Lower lobe of right lung (tissue), 2 donors: ENCODE measurements around the gene ZFYVE28. TPM values are rescaled to one million over a fixed set of nuclear protein-coding genes. Genes with fewer than 3 reads are reported as not detected.
"Not testable (repeated sequence)": the region's sequence is repeated elsewhere in the genome, so short reads cannot be mapped to it uniquely, and the experiment has no call there.

Experiments used
- ATAC-seq, 2 donors: fragments of 200-7000 bp; cut with Tn5 transposase; one replicate each; pipeline ENCODE4 v1.9.1; 2020 to 2022; ENCODE audit warnings: mild to moderate bottlenecking in 2 of 2, moderate library complexity in 2 of 2
- DNase-seq: peaks from one replicate; pipeline ENCODE4 v3.0.0-alpha.2; 2020
- H3K27ac ChIP-seq: fragments of 200-600 bp; one replicate; pipeline ENCODE4 v1.8.0; 2022
- H3K27me3 ChIP-seq: fragments of 200-600 bp; one replicate; pipeline ENCODE4 v1.8.0; 2022; ENCODE audit warnings: low read depth
- H3K36me3 ChIP-seq: fragments of 200-600 bp; one replicate; pipeline ENCODE4 v1.8.0; 2022; ENCODE audit warnings: mild to moderate bottlenecking
- H3K4me1 ChIP-seq: fragments of 200-600 bp; one replicate; pipeline ENCODE4 v1.8.0; 2022
- H3K4me3 ChIP-seq: fragments of 200-600 bp; one replicate; pipeline ENCODE4 v1.8.0; 2022; ENCODE audit warnings: mild to moderate bottlenecking
- H3K9me3 ChIP-seq: fragments of 200-600 bp; one replicate; pipeline ENCODE4 v1.8.0; 2022
- intact Hi-C: fragments of 100-400 bp; cut with DNase I; formaldehyde crosslinking; loops from one replicate; pipeline ENCODE4 v1.11.0; 2022
- total RNA-seq: library from RNA; stranded (reverse); fragmentation: NEBNext Ultra II Directional; extraction: Animal tissue kit (Norgen Biotek cat#: 25700); gene quantifications from one replicate; pipeline ENCODE4 v1.2.1, GENCODE V29; 2021
- TF ChIP-seq, protein P1 (sequence below): fragments of 200-600 bp; IDR thresholded peaks from one replicate; pipeline ENCODE4 v1.8.0; 2022; ENCODE audit warnings: antibody characterized with exemption, mild to moderate bottlenecking
- donor health status: DM: no; HTN: yes; CAD: no; lungs with severe emphysema.

ZFYVE28 gene
- total RNA-seq, 1 donor from 2014 or later: 12.9 TPM

DNA sequence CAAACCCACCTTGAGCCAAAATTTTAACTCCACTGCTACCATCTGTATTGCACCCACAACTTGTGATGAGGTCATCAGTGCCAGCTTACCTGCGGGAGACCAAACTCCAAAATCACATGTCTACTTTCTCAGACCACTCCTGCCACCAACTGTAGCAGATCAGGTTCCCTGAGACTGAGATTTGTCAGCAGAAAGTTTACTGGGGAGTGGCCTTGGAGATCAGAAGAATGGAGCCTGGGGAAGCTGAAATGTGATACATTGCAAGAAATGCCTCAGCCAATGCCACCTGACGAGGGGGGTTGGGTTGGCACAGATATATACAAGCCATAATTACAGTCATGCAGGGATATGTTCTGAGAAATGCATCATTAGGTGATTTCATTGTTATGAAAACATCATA, 195.6 kb downstream of the ZFYVE28 start:
- no peak for DNase-seq
- no peaks in the 10 kb centered on the region for H3K4me1 ChIP-seq
- peaks cover 25% of the 10 kb centered on the region for H3K36me3 ChIP-seq
- H3K4me3 ChIP-seq: no peak overlapping the region
- H3K27ac ChIP-seq: no peak overlapping the region
- no peaks in the 10 kb centered on the region for H3K27me3 ChIP-seq
- intact Hi-C loops: no loop called here
- H3K9me3 ChIP-seq: no peaks in the 10 kb centered on the region
- TF ChIP-seq, protein P1, sequence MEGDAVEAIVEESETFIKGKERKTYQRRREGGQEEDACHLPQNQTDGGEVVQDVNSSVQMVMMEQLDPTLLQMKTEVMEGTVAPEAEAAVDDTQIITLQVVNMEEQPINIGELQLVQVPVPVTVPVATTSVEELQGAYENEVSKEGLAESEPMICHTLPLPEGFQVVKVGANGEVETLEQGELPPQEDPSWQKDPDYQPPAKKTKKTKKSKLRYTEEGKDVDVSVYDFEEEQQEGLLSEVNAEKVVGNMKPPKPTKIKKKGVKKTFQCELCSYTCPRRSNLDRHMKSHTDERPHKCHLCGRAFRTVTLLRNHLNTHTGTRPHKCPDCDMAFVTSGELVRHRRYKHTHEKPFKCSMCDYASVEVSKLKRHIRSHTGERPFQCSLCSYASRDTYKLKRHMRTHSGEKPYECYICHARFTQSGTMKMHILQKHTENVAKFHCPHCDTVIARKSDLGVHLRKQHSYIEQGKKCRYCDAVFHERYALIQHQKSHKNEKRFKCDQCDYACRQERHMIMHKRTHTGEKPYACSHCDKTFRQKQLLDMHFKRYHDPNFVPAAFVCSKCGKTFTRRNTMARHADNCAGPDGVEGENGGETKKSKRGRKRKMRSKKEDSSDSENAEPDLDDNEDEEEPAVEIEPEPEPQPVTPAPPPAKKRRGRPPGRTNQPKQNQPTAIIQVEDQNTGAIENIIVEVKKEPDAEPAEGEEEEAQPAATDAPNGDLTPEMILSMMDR: no peak
- no peak for ATAC-seq

DNA sequence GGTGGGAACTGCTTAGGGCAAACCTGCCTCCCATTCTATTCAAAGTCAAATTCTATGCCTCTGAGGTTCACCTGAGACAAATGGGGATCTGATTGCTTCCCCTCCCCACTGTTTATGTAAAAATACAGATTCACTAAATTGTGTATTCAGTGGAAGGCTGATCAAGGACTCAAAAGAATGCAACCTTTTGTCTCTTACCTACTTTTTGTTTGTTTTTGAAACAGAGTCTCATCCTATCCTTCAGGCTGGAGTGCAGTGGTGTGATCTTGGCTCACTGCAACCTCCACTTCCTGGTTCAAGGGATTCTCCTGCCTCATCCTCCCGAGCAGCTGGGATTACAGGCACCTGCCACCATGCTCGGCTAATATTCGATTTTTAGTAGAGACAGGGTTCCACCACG, 197.1 kb downstream of the ZFYVE28 start:
- peaks cover 16% of the 10 kb centered on the region for H3K36me3 ChIP-seq
- DNase-seq, H3K4me3 ChIP-seq, H3K27ac ChIP-seq, H3K9me3 ChIP-seq, H3K4me1 ChIP-seq, intact Hi-C loops, H3K27me3 ChIP-seq, ATAC-seq: not testable (repeated sequence)

DNA sequence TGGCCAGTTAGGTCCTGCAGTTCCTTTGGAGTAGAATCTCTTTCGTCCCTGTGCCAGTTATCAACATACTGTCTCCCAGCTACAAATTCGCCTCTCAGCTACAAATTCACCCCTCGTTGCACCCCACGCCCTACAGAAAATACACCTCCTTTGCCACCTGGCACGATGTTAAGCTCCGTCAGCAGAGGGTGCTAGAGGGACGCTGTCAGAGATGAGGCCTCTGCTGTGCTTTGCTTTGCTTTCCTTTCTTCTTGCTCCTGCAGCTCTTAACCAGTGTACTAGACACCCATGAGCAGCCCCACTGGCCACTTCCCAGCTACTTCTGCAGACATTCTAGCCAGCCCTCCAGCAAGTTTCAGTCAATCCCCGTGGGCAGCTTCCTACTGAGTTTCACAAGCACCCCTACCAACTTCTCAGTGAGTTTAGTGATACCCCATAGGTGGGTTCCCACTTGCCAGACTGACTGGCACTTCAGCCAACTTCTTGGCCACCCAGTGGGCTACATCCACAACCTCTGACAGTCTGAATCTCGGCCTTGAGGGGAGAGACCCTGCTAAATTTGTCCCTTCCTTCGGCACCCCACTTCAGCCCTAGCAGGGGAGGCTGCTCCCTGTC, 198.3 kb downstream of the ZFYVE28 start:
- Histone ChIP-seq H3K27ac (no peak overlapping the region), H3K9me3 (no peaks in the 10 kb centered on the region), H3K4me1 (no peaks in the 10 kb centered on the region), H3K4me3 (no peak overlapping the region), H3K36me3 (peaks cover 11% of the 10 kb centered on the region), H3K27me3 (no peaks in the 10 kb centered on the region)
- ATAC-seq (peak; percentile 89 to 91), DNase-seq (peak; percentile 71)
- TF ChIP-seq, protein P1: peak; percentile 85
- intact Hi-C loops: no loop called here

Other genes with a start within 250 kb of the ZFYVE28 start
- gene HAUS3, start 176.5 kb downstream of the ZFYVE28 start, total RNA-seq: 12.3 TPM
- gene POLN, start 176.5 kb downstream of the ZFYVE28 start, total RNA-seq: 2.2 TPM
- gene MXD4, start 156.5 kb downstream of the ZFYVE28 start, total RNA-seq: 74.3 TPM
- gene CFAP99, start 310 bp upstream of the ZFYVE28 start, total RNA-seq: 4.3 TPM
- gene RNF4, start 50.5 kb upstream of the ZFYVE28 start, total RNA-seq: 39.3 TPM
- 26.1 TPM for gene FAM193A, start 118.0 kb upstream of the ZFYVE28 start, total RNA-seq